MM.1S (cell line): ENCODE results near the gene SESN2.

Source experiments
- DNase-seq: peaks from one replicate; pipeline ENCODE4 v3.0.0-alpha.2; 2015
- H2AFZ ChIP-seq: fragments of 300-600 bp; sonication (generic); 2 replicates; pipeline ENCODE4 v1.6.0; 2016; ENCODE audit warnings: antibody characterized with exemption, low read length
- H3F3A ChIP-seq: fragments of 300-600 bp; sonication (generic); 2 replicates; pipeline ENCODE4 v1.6.1; 2016; ENCODE audit warnings: mild to moderate bottlenecking, antibody characterized with exemption, low read length, moderate library complexity, mixed read lengths; ENCODE audit not compliant: insufficient read depth
- H3K27ac ChIP-seq: fragments of 300-600 bp; sonication (generic); 2 replicates; pipeline ENCODE4 v1.5.1; 2016; ENCODE audit warnings: mild to moderate bottlenecking, low read length
- H3K27me3 ChIP-seq: fragments of 300-600 bp; sonication (generic); replicated peaks from 2 replicates; pipeline ENCODE4 v1.6.0; 2016; ENCODE audit warnings: low read length; ENCODE audit not compliant: insufficient read depth
- H3K36me3 ChIP-seq: fragments of 300-600 bp; sonication (generic); replicated peaks from 2 replicates; pipeline ENCODE4 v1.6.1; 2016; ENCODE audit warnings: mild to moderate bottlenecking, low read length, mixed read lengths; ENCODE audit not compliant: insufficient read depth
- H3K4me1 ChIP-seq: fragments of 300-600 bp; sonication (generic); 2 replicates; pipeline ENCODE4 v1.6.1; 2016; ENCODE audit warnings: low read length, mixed read lengths
- H3K4me2 ChIP-seq: fragments of 300-600 bp; sonication (generic); 2 replicates; pipeline ENCODE4 v1.6.0; 2016; ENCODE audit warnings: low read depth, low read length
- H3K4me3 ChIP-seq: fragments of 300-600 bp; sonication (generic); 2 replicates; pipeline ENCODE4 v1.5.1; 2016; ENCODE audit warnings: low read length, mixed read lengths
- H3K79me2 ChIP-seq: fragments of 300-600 bp; sonication (generic); 2 replicates; pipeline ENCODE4 v1.6.1; 2016; ENCODE audit warnings: mixed run types, low read length, mixed read lengths
- H3K9ac ChIP-seq: fragments of 300-600 bp; sonication (generic); 2 replicates; pipeline ENCODE4 v1.6.1; 2016; ENCODE audit warnings: low read length, mixed read lengths
- H3K9me2 ChIP-seq: fragments of 300-600 bp; sonication (generic); replicated peaks from 2 replicates; pipeline ENCODE4 v1.6.1; 2016; ENCODE audit warnings: mild to moderate bottlenecking, low read length, mixed read lengths; ENCODE audit not compliant: insufficient read depth
- H3K9me3 ChIP-seq: fragments of 300-600 bp; sonication (generic); replicated peaks from 2 replicates; pipeline ENCODE4 v1.6.1; 2016; ENCODE audit warnings: mild to moderate bottlenecking, low read length, mixed read lengths; ENCODE audit not compliant: insufficient read depth
- H4K20me1 ChIP-seq: fragments of 300-600 bp; sonication (generic); 2 replicates; pipeline ENCODE4 v1.6.1; 2016; ENCODE audit warnings: mild to moderate bottlenecking, low read length, moderate library complexity, mixed read lengths; ENCODE audit not compliant: insufficient read depth
- CTCF ChIP-seq: fragments of 300-600 bp; sonication (generic); IDR thresholded peaks from 2 replicates; pipeline ENCODE4 v1.5.1; 2016; ENCODE audit warnings: antibody characterized with exemption, low read length, mixed read lengths
- EZH2 ChIP-seq: fragments of 300-600 bp; sonication (generic); optimal IDR thresholded peaks from 2 replicates; pipeline ENCODE3; 2017; ENCODE audit warnings: low read depth, mild to moderate bottlenecking, antibody characterized with exemption, low read length, mixed read lengths
- EZH2phosphoT487 ChIP-seq: fragments of 300-600 bp; sonication (generic); IDR thresholded peaks from 2 replicates; pipeline ENCODE4 v1.6.1; 2018; ENCODE audit warnings: antibody characterized with exemption, low read length

SESN2 gene

GRCh38 chr1:28286111-28286510 lies 26.8 kb downstream of the SESN2 start:
- no peak for DNase-seq
- H3K27ac ChIP-seq: no peak overlapping the region
- H3K9me3 ChIP-seq: no peaks in the 10 kb centered on the region
- no peaks in the 10 kb centered on the region for H3F3A ChIP-seq
- no peaks in the 10 kb centered on the region for H3K36me3 ChIP-seq
- H2AFZ ChIP-seq: no peak overlapping the region
- H4K20me1 ChIP-seq: no peaks in the 10 kb centered on the region
- H3K9me2 ChIP-seq: no peaks in the 10 kb centered on the region
- H3K4me1 ChIP-seq: no peaks in the 10 kb centered on the region
- TF ChIP-seq EZH2phosphoT487 (no peak), EZH2 (no peak), CTCF (no peak)
- H3K9ac ChIP-seq: no peak overlapping the region
- no peaks in the 10 kb centered on the region for H3K79me2 ChIP-seq
- H3K27me3 ChIP-seq: no peaks in the 10 kb centered on the region
- no peak overlapping the region for H3K4me3 ChIP-seq
- H3K4me2 ChIP-seq: no peak overlapping the region

- no peak overlapping the region for H3K4me3 ChIP-seq
- no peak overlapping the region for H3K27ac ChIP-seq
- no peak overlapping the region for H3K9ac ChIP-seq
- H4K20me1 ChIP-seq: no peaks in the 10 kb centered on the region
- H3K4me2 ChIP-seq: no peak overlapping the region
- H3K9me2 ChIP-seq: no peaks in the 10 kb centered on the region
- TF ChIP-seq EZH2 (no peak), EZH2phosphoT487 (no peak), CTCF (no peak)
- H2AFZ ChIP-seq: no peak overlapping the region
- DNase-seq: no peak
- H3K36me3 ChIP-seq: no peaks in the 10 kb centered on the region
- H3K9me3 ChIP-seq: no peaks in the 10 kb centered on the region
- H3K79me2 ChIP-seq: no peaks in the 10 kb centered on the region
- no peaks in the 10 kb centered on the region for H3K27me3 ChIP-seq
- H3K4me1 ChIP-seq: no peaks in the 10 kb centered on the region
- H3F3A ChIP-seq: no peaks in the 10 kb centered on the region
Measured at GRCh38 chr1:28288487-28288886, 29.2 kb downstream of the SESN2 start.

GRCh38 chr1:28290851-28291250 lies 31.5 kb downstream of the SESN2 start:
- no peaks in the 10 kb centered on the region for H3K36me3 ChIP-seq
- H3K27ac ChIP-seq: no peak overlapping the region
- no peak for DNase-seq
- H3F3A ChIP-seq: no peaks in the 10 kb centered on the region
- H2AFZ ChIP-seq: no peak overlapping the region
- H3K4me1 ChIP-seq: no peaks in the 10 kb centered on the region
- no peaks in the 10 kb centered on the region for H3K27me3 ChIP-seq
- no peak overlapping the region for H3K4me3 ChIP-seq
- H3K9ac ChIP-seq: no peak overlapping the region
- H4K20me1 ChIP-seq: no peaks in the 10 kb centered on the region
- H3K9me3 ChIP-seq: no peaks in the 10 kb centered on the region
- no peak overlapping the region for H3K4me2 ChIP-seq
- H3K9me2 ChIP-seq: no peaks in the 10 kb centered on the region
- no peaks in the 10 kb centered on the region for H3K79me2 ChIP-seq
- TF ChIP-seq CTCF: no peak
- TF ChIP-seq EZH2phosphoT487: no peak
- TF ChIP-seq EZH2: no peak
